HG02981 (cell line): ENCODE results near the gene FAM53A.
"Not testable (repeated sequence)": the region's sequence is repeated elsewhere in the genome, so short reads cannot be mapped to it uniquely, and the experiment has no call there.

Experiments used
- ATAC-seq: cut with Tn5 transposase; IDR thresholded peaks from one replicate; pipeline ENCODE4 v1.9.1; 2021; ENCODE audit warnings: mild to moderate bottlenecking, moderate library complexity; ENCODE audit not compliant: unreplicated experiment

Gene FAM53A

GRCh38 chr4:1608821-1609500, 75.2 kb downstream of the FAM53A start:
- ATAC-seq = no peak

- ATAC-seq = no peak
Measured at GRCh38 chr4:1608196-1608820, 75.8 kb downstream of the FAM53A start.

GRCh38 chr4:1607436-1608195, 76.5 kb downstream of the FAM53A start:
- ATAC-seq = not testable (repeated sequence)

GRCh38 chr4:1604706-1605205, 79.4 kb downstream of the FAM53A start:
- ATAC-seq = no peak

- ATAC-seq = no peak
Measured at GRCh38 chr4:1604181-1604705, 79.9 kb downstream of the FAM53A start.

- ATAC-seq = no peak
Measured at GRCh38 chr4:1603413-1604135, 80.5 kb downstream of the FAM53A start.

- ATAC-seq = no peak
Measured at GRCh38 chr4:1602655-1603412, 81.3 kb downstream of the FAM53A start.

GRCh38 chr4:1601852-1602654, 82.1 kb downstream of the FAM53A start:
- ATAC-seq = no peak

GRCh38 chr4:1601533-1601835, 82.6 kb downstream of the FAM53A start:
- no peak for ATAC-seq

GRCh38 chr4:1600811-1601532, 83.1 kb downstream of the FAM53A start:
- no peak for ATAC-seq

- ATAC-seq = no peak
Measured at GRCh38 chr4:1600211-1600780, 83.8 kb downstream of the FAM53A start.

GRCh38 chr4:1599491-1600210, 84.5 kb downstream of the FAM53A start:
- ATAC-seq = no peak

- no peak for ATAC-seq
Measured at GRCh38 chr4:1599026-1599481, 85.1 kb downstream of the FAM53A start.

- no peak for ATAC-seq
Measured at GRCh38 chr4:1598206-1599025, 85.7 kb downstream of the FAM53A start.

GRCh38 chr4:1597021-1597931, 86.8 kb downstream of the FAM53A start:
- no peak for ATAC-seq

- no peak for ATAC-seq
Measured at GRCh38 chr4:1596393-1596792, 87.7 kb downstream of the FAM53A start.
